COLO668 (cell line): ENCODE data around the gene BCAS3.
"Not testable (repeated sequence)": the region's sequence is repeated elsewhere in the genome, so short reads cannot be mapped to it uniquely, and the experiment has no call there.

Source experiments
- DNase-seq: peaks from one replicate; lab custom pipeline; 2025; ENCODE audit not compliant: unreplicated experiment; lab: John Stamatoyannopoulos, UW

BCAS3 gene

GRCh38 chr17:61144617-61145564 is 467.2 kb downstream of the BCAS3 start:
- DNase-seq = no peak

- DNase-seq = not testable (repeated sequence)
Observed at GRCh38 chr17:61146833-61147232, 469.2 kb downstream of the BCAS3 start.

GRCh38 chr17:61149106-61149825 is 471.6 kb downstream of the BCAS3 start:
- DNase-seq = no peak

GRCh38 chr17:61149862-61150362 is 472.3 kb downstream of the BCAS3 start:
- no peak for DNase-seq

GRCh38 chr17:61150686-61151299 is 473.1 kb downstream of the BCAS3 start:
- DNase-seq = no peak

- DNase-seq = no peak
Observed at GRCh38 chr17:61152898-61153297, 475.2 kb downstream of the BCAS3 start.

- DNase-seq = no peak
Observed at GRCh38 chr17:61155590-61156237, 478.1 kb downstream of the BCAS3 start.

- no peak for DNase-seq
Observed at GRCh38 chr17:61157246-61157886, 479.7 kb downstream of the BCAS3 start.

GRCh38 chr17:61158376-61158775 is 480.7 kb downstream of the BCAS3 start:
- DNase-seq = no peak

GRCh38 chr17:61159221-61159814 is 481.7 kb downstream of the BCAS3 start:
- no peak for DNase-seq

- DNase-seq = no peak
Observed at GRCh38 chr17:61160204-61160603, 482.6 kb downstream of the BCAS3 start.

GRCh38 chr17:61160789-61161445 is 483.3 kb downstream of the BCAS3 start:
- no peak for DNase-seq

- no peak for DNase-seq
Observed at GRCh38 chr17:61161615-61162134, 484.0 kb downstream of the BCAS3 start.

- DNase-seq = no peak
Observed at GRCh38 chr17:61164517-61164916, 486.9 kb downstream of the BCAS3 start.

- no peak for DNase-seq
Observed at GRCh38 chr17:61167075-61167474, 489.4 kb downstream of the BCAS3 start.

GRCh38 chr17:61168506-61168905 is 490.9 kb downstream of the BCAS3 start:
- DNase-seq = no peak

GRCh38 chr17:61174310-61174709 is 496.7 kb downstream of the BCAS3 start:
- DNase-seq = no peak

GRCh38 chr17:61175298-61176142 is 497.9 kb downstream of the BCAS3 start:
- no peak for DNase-seq
